Measurements from ENCODE around the gene PGS1. TPM values are rescaled to one million over a fixed set of nuclear protein-coding genes. Genes with fewer than 3 reads are reported as not detected.

PGS1 gene
- total and polyA plus RNA-seq, 2 donors, result 33.7 to 44.0 TPM

GRCh38 chr17:78355045-78355641 lies 23.3 kb upstream of the PGS1 start:
- no peak overlapping the region for H3K4me3 ChIP-seq (ENCODE audit: low read depth, low read length)
- WGBS, result 81% methylated on average over 9 of the region's 9 CpGs
- no peaks in the 10 kb centered on the region for H3K36me3 ChIP-seq (ENCODE audit: insufficient read depth)
- no peaks in the 10 kb centered on the region for H3K4me1 ChIP-seq (ENCODE audit: insufficient read depth)
- no peak for DNase-seq (ENCODE audit: extremely low spot score)
- no peak overlapping the region for H3K27ac ChIP-seq (ENCODE audit: low read depth)

- no peak overlapping the region for H3K4me3 ChIP-seq (ENCODE audit: low read depth, low read length)
- peaks cover 2% of the 10 kb centered on the region for H3K4me1 ChIP-seq (ENCODE audit: insufficient read depth)
- no peak for DNase-seq (ENCODE audit: extremely low spot score)
- H3K27ac ChIP-seq (ENCODE audit: low read depth), result no peak overlapping the region
- WGBS, result 67% methylated on average over 3 of the region's 3 CpGs
- no peaks in the 10 kb centered on the region for H3K36me3 ChIP-seq (ENCODE audit: insufficient read depth)
These were observed 22.7 kb upstream of the PGS1 start for GRCh38 chr17:78355701-78356100.

GRCh38 chr17:78356101-78356713 lies 22.2 kb upstream of the PGS1 start:
- Histone ChIP-seq H3K4me1 (ENCODE audit: insufficient read depth) (peaks cover 2% of the 10 kb centered on the region), H3K27ac (ENCODE audit: low read depth) (no peak overlapping the region), H3K36me3 (ENCODE audit: insufficient read depth) (no peaks in the 10 kb centered on the region), H3K4me3 (ENCODE audit: low read depth, low read length) (no peak overlapping the region)
- no peak for DNase-seq (ENCODE audit: extremely low spot score)
- WGBS, result 69% methylated on average over 16 of the region's 16 CpGs

GRCh38 chr17:78357177-78357586 lies 21.3 kb upstream of the PGS1 start:
- Histone ChIP-seq H3K4me3 (ENCODE audit: low read depth, low read length) (no peak overlapping the region), H3K36me3 (ENCODE audit: insufficient read depth) (no peaks in the 10 kb centered on the region), H3K4me1 (ENCODE audit: insufficient read depth) (peaks cover 2% of the 10 kb centered on the region), H3K27ac (ENCODE audit: low read depth) (no peak overlapping the region)
- no peak for DNase-seq (ENCODE audit: extremely low spot score)
- WGBS, result 69% methylated on average over 7 of the region's 7 CpGs

- Histone ChIP-seq H3K36me3 (ENCODE audit: insufficient read depth) (no peaks in the 10 kb centered on the region), H3K27ac (ENCODE audit: low read depth) (no peak overlapping the region), H3K4me1 (ENCODE audit: insufficient read depth) (peaks cover 2% of the 10 kb centered on the region), H3K4me3 (ENCODE audit: low read depth, low read length) (peak overlapping the region; percentile 61)
- 80% methylated on average over 25 of the region's 25 CpGs for WGBS
- DNase-seq (ENCODE audit: extremely low spot score), result no peak
These were observed 20.5 kb upstream of the PGS1 start for GRCh38 chr17:78357672-78358537.

- Histone ChIP-seq H3K27ac (ENCODE audit: low read depth) (peak overlapping the region; percentile 84), H3K4me1 (ENCODE audit: insufficient read depth) (peaks cover 2% of the 10 kb centered on the region), H3K4me3 (ENCODE audit: low read depth, low read length) (peak overlapping the region; percentile 61), H3K36me3 (ENCODE audit: insufficient read depth) (no peaks in the 10 kb centered on the region)
- no peak for DNase-seq (ENCODE audit: extremely low spot score)
- 14% methylated on average over 71 of the region's 72 CpGs for WGBS
These were observed 19.7 kb upstream of the PGS1 start for GRCh38 chr17:78358538-78359320.

- 1% methylated on average over 70 of the region's 70 CpGs for WGBS
- no peaks in the 10 kb centered on the region for H3K36me3 ChIP-seq (ENCODE audit: insufficient read depth)
- peak overlapping the region; percentile 84 for H3K27ac ChIP-seq (ENCODE audit: low read depth)
- H3K4me3 ChIP-seq (ENCODE audit: low read depth, low read length), result peak overlapping the region; percentile 61
- DNase-seq (ENCODE audit: extremely low spot score), result no peak
- peaks cover 2% of the 10 kb centered on the region for H3K4me1 ChIP-seq (ENCODE audit: insufficient read depth)
These were observed 19.0 kb upstream of the PGS1 start for GRCh38 chr17:78359321-78359996.

- under 1% methylated on average over 59 of the region's 59 CpGs for WGBS
- Histone ChIP-seq H3K36me3 (ENCODE audit: insufficient read depth) (no peaks in the 10 kb centered on the region), H3K4me3 (ENCODE audit: low read depth, low read length) (peak within 1 kb of the TSS; percentile 61), H3K27ac (ENCODE audit: low read depth) (peak within 1 kb of the TSS; percentile 84), H3K4me1 (ENCODE audit: insufficient read depth) (peaks cover 2% of the 10 kb centered on the region)
- DNase-seq (ENCODE audit: extremely low spot score), result peak; percentile 82
These were observed 18.5 kb upstream of the PGS1 start, which contains the start of gene SOCS3 for GRCh38 chr17:78359997-78360370. Gene SOCS3 (minus strand): TSS chr17:78360077. CDS start chr17:78359095, 982 bp downstream.

GRCh38 chr17:78360371-78361224 lies 17.9 kb upstream of the PGS1 start:
- peak overlapping the region; percentile 61 for H3K4me3 ChIP-seq (ENCODE audit: low read depth, low read length)
- no peaks in the 10 kb centered on the region for H3K36me3 ChIP-seq (ENCODE audit: insufficient read depth)
- no peak for DNase-seq (ENCODE audit: extremely low spot score)
- H3K27ac ChIP-seq (ENCODE audit: low read depth), result peak overlapping the region; percentile 73
- 4% methylated on average over 49 of the region's 49 CpGs for WGBS
- peaks cover 2% of the 10 kb centered on the region for H3K4me1 ChIP-seq (ENCODE audit: insufficient read depth)

GRCh38 chr17:78361225-78361701 lies 17.2 kb upstream of the PGS1 start:
- H3K27ac ChIP-seq (ENCODE audit: low read depth), result no peak overlapping the region

GRCh38 chr17:78362232-78362631 lies 16.2 kb upstream of the PGS1 start:
- no peaks in the 10 kb centered on the region for H3K36me3 ChIP-seq (ENCODE audit: insufficient read depth)
- DNase-seq (ENCODE audit: extremely low spot score), result no peak
- H3K27ac ChIP-seq (ENCODE audit: low read depth), result no peak overlapping the region
- no peak overlapping the region for H3K4me3 ChIP-seq (ENCODE audit: low read depth, low read length)
- 96% methylated on average over 5 of the region's 5 CpGs for WGBS
- H3K4me1 ChIP-seq (ENCODE audit: insufficient read depth), result peaks cover 2% of the 10 kb centered on the region

More at GRCh38 chr17:78361225-78361701, 17.2 kb upstream of the PGS1 start:
- H3K36me3 ChIP-seq (ENCODE audit: insufficient read depth), result no peaks in the 10 kb centered on the region
- no peak for DNase-seq (ENCODE audit: extremely low spot score)
- peaks cover 2% of the 10 kb centered on the region for H3K4me1 ChIP-seq (ENCODE audit: insufficient read depth)
- WGBS, result 73% methylated on average over 12 of the region's 12 CpGs
- no peak overlapping the region for H3K4me3 ChIP-seq (ENCODE audit: low read depth, low read length)

GRCh38 chr17:78362671-78363070 lies 15.8 kb upstream of the PGS1 start:
- H3K4me3 ChIP-seq (ENCODE audit: low read depth, low read length), result no peak overlapping the region
- peaks cover 2% of the 10 kb centered on the region for H3K4me1 ChIP-seq (ENCODE audit: insufficient read depth)
- DNase-seq (ENCODE audit: extremely low spot score), result no peak
- no peak overlapping the region for H3K27ac ChIP-seq (ENCODE audit: low read depth)
- 81% methylated on average over 7 of the region's 7 CpGs for WGBS
- H3K36me3 ChIP-seq (ENCODE audit: insufficient read depth), result no peaks in the 10 kb centered on the region

All from urinary bladder (tissue), 4 donors.